DND-41 (cell line): ENCODE results near the gene TMEM270.

Source experiments
- ATAC-seq: fragments of 200-7000 bp; cut with Tn5 transposase; 3 replicates; pipeline ENCODE4 v1.9.1; 2021; ENCODE audit warnings: low read depth; ENCODE audit not compliant: insufficient read depth
- DNase-seq: peaks from one replicate; pipeline ENCODE4 v3.0.0-alpha.2; 2020
- H2AFZ ChIP-seq: 2 replicates; pipeline ENCODE4 v1.6.0; 2012; ENCODE audit warnings: low read depth, low read length
- H3K27ac ChIP-seq: 2 replicates; pipeline ENCODE4 v1.5.1; 2012; ENCODE audit warnings: low read length, inconsistent platforms
- H3K27me3 ChIP-seq: fragments of 200-600 bp; sonication (generic); 2 replicates; pipeline ENCODE4 v1.6.0; 2012; ENCODE audit warnings: low read length, mild to moderate bottlenecking, inconsistent platforms; ENCODE audit not compliant: insufficient read depth, poor library complexity
- H3K36me3 ChIP-seq: 2 replicates; pipeline ENCODE4 v1.5.1; 2012; ENCODE audit warnings: low read length, inconsistent platforms; ENCODE audit not compliant: insufficient read depth
- H3K4me1 ChIP-seq: 2 replicates; pipeline ENCODE4 v1.5.1; 2012; ENCODE audit warnings: mild to moderate bottlenecking, low read length; ENCODE audit not compliant: insufficient read depth
- H3K4me2 ChIP-seq: 2 replicates; pipeline ENCODE4 v1.6.0; 2012; ENCODE audit warnings: mild to moderate bottlenecking, moderate library complexity, low read length, inconsistent platforms; ENCODE audit not compliant: insufficient read depth
- H3K4me3 ChIP-seq, 2 experiments: fragments of 200-600 bp in 1 of 2; shearing (Covaris generic) in 1 of 2; 2 replicates each; pipeline ENCODE4 v1.5.1; 2012 to 2016; ENCODE audit warnings: inconsistent platforms in 2 of 2, low read length in 2 of 2, mild to moderate bottlenecking in 2 of 2, low read depth in 1 of 2, moderate library complexity in 1 of 2
- H3K79me2 ChIP-seq: 2 replicates; pipeline ENCODE4 v1.6.0; 2012; ENCODE audit warnings: low read length, inconsistent platforms; ENCODE audit not compliant: insufficient read depth
- H3K9ac ChIP-seq: 2 replicates; pipeline ENCODE4 v1.6.0; 2012; ENCODE audit warnings: low read depth, mild to moderate bottlenecking, inconsistent platforms, low read length, moderate library complexity
- H3K9me3 ChIP-seq: 2 replicates; pipeline ENCODE4 v1.5.1; 2012; ENCODE audit warnings: low read length, moderate library complexity, mild to moderate bottlenecking, inconsistent platforms; ENCODE audit not compliant: insufficient read depth, severe bottlenecking
- H4K20me1 ChIP-seq: 2 replicates; pipeline ENCODE4 v1.6.0; 2012; ENCODE audit warnings: low read length; ENCODE audit not compliant: insufficient read depth
- CTCF ChIP-seq: IDR thresholded peaks from 2 replicates; pipeline ENCODE4 v1.5.1; 2012; ENCODE audit warnings: borderline replicate concordance, low read length, moderate library complexity, mild to moderate bottlenecking; ENCODE audit not compliant: poor library complexity, severe bottlenecking; ENCODE audit errors: extremely low read depth
- EZH2 ChIP-seq: IDR thresholded peaks from 3 replicates; pipeline ENCODE4 v1.6.1; 2012; ENCODE audit warnings: borderline replicate concordance, low read depth, mild to moderate bottlenecking, moderate library complexity, low read length, inconsistent platforms; ENCODE audit not compliant: severe bottlenecking

Gene TMEM270

GRCh38 chr7:73909051-73909941, 48.3 kb downstream of the TMEM270 start:
- H3K4me1 ChIP-seq, result no peaks in the 10 kb centered on the region
- no peaks in the 10 kb centered on the region for H3K36me3 ChIP-seq
- TF ChIP-seq CTCF (no peak), EZH2 (no peak)
- no peak overlapping the region for H3K9ac ChIP-seq
- DNase-seq (no peak), ATAC-seq (no peak)
- H4K20me1 ChIP-seq, result no peaks in the 10 kb centered on the region
- H2AFZ ChIP-seq, result no peak overlapping the region
- H3K27ac ChIP-seq, result no peak overlapping the region
- H3K4me2 ChIP-seq, result no peak overlapping the region
- no peak overlapping the region for H3K4me3 ChIP-seq
- H3K9me3 ChIP-seq, result no peaks in the 10 kb centered on the region
- H3K27me3 ChIP-seq, result peaks cover 3% of the 10 kb centered on the region
- H3K79me2 ChIP-seq, result no peaks in the 10 kb centered on the region

- Histone ChIP-seq H3K9ac (no peak overlapping the region), H3K4me1 (no peaks in the 10 kb centered on the region), H4K20me1 (no peaks in the 10 kb centered on the region), H3K4me2 (no peak overlapping the region), H3K27me3 (peaks cover 7% of the 10 kb centered on the region), H3K27ac (no peak overlapping the region), H3K79me2 (no peaks in the 10 kb centered on the region), H3K4me3 (no peak overlapping the region), H3K9me3 (no peaks in the 10 kb centered on the region), H3K36me3 (no peaks in the 10 kb centered on the region), H2AFZ (no peak overlapping the region)
- DNase-seq (no peak), ATAC-seq (no peak)
- TF ChIP-seq CTCF (no peak), EZH2 (no peak)
Observed at GRCh38 chr7:73909996-73910395, 49.0 kb downstream of the TMEM270 start.

DNA sequence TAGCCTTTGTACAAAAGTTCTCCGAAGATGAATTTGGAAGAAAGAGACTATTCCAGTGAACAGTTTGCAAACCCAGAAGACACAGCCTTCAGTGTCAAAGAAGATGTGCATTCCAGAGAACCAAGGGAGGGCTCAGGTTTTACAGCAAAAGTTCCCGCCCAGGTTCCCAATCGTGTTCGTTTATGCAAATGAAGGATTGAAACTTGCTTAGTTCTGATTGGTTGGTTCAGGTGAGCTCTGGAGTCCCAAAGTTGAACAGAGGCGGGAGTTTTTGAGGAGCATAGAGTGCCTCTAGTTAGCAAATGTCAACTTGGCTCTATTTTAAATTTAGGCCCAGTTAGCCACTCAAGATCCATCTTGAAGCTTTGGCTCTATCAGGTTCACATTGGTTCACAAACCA, 51.3 kb downstream of the TMEM270 start:
- no peak overlapping the region for H3K4me2 ChIP-seq
- H3K79me2 ChIP-seq, result no peaks in the 10 kb centered on the region
- no peak overlapping the region for H2AFZ ChIP-seq

More for the DNA sequence above, 51.3 kb downstream of the TMEM270 start:
- no peak overlapping the region for H3K27ac ChIP-seq
- no peak overlapping the region for H3K9ac ChIP-seq
- peaks cover 7% of the 10 kb centered on the region for H3K27me3 ChIP-seq
- no peaks in the 10 kb centered on the region for H3K36me3 ChIP-seq
- H4K20me1 ChIP-seq, result no peaks in the 10 kb centered on the region
- DNase-seq, result no peak
- no peak for ATAC-seq
- no peaks in the 10 kb centered on the region for H3K9me3 ChIP-seq
- H3K4me3 ChIP-seq, result no peak overlapping the region
- TF ChIP-seq CTCF, result no peak
- no peak for TF ChIP-seq EZH2
- no peaks in the 10 kb centered on the region for H3K4me1 ChIP-seq
